GM23338 (cell line): ENCODE measurements around the gene CDK2. TPM values are rescaled to one million over a fixed set of nuclear protein-coding genes. Genes with fewer than 3 reads are reported as not detected.

ENCODE experiments used
- ATAC-seq: fragments of 200-7000 bp; cut with Tn5 transposase; 3 replicates; pipeline ENCODE4 v1.9.1; 2020
- DNase-seq: peaks from one replicate; pipeline ENCODE4 v3.0.0-alpha.2; 2015; ENCODE audit warnings: low spot score
- H2AFZ ChIP-seq: fragments of 200-600 bp; sonication (generic); 2 replicates; pipeline ENCODE4 v1.8.0; 2016; ENCODE audit warnings: antibody characterized with exemption, mild to moderate bottlenecking, moderate library complexity
- H3F3A ChIP-seq: fragments of 200-600 bp; sonication (generic); replicated peaks from 2 replicates; pipeline ENCODE4 v1.8.0; 2017; ENCODE audit warnings: antibody characterized with exemption, mixed run types, low read depth
- H3K27ac ChIP-seq: fragments of 200-600 bp; sonication (generic); 2 replicates; pipeline ENCODE4 v1.6.1; 2016; ENCODE audit warnings: low read depth
- H3K27me3 ChIP-seq: fragments of 200-600 bp; sonication (generic); 2 replicates; pipeline ENCODE4 v1.8.0; 2016; ENCODE audit warnings: mild to moderate bottlenecking, mixed run types, moderate library complexity; ENCODE audit not compliant: insufficient read depth
- H3K36me3 ChIP-seq: fragments of 200-600 bp; sonication (generic); 2 replicates; pipeline ENCODE4 v1.8.0; 2016; ENCODE audit warnings: mild to moderate bottlenecking; ENCODE audit not compliant: insufficient read depth
- H3K4me1 ChIP-seq: fragments of 200-600 bp; sonication (generic); 2 replicates; pipeline ENCODE4 v1.8.0; 2016; ENCODE audit warnings: mild to moderate bottlenecking, moderate library complexity; ENCODE audit not compliant: insufficient read depth
- H3K4me2 ChIP-seq: fragments of 200-600 bp; sonication (generic); 2 replicates; pipeline ENCODE4 v1.7.1; 2017; ENCODE audit warnings: mixed run types
- H3K4me3 ChIP-seq: fragments of 200-600 bp; sonication (generic); 2 replicates; pipeline ENCODE4 v1.6.1; 2016; ENCODE audit warnings: mixed run types
- H3K79me2 ChIP-seq: fragments of 200-600 bp; sonication (generic); replicated peaks from 2 replicates; pipeline ENCODE4 v1.8.0; 2017; ENCODE audit warnings: mild to moderate bottlenecking; ENCODE audit not compliant: insufficient read depth
- H3K9me2 ChIP-seq: fragments of 200-600 bp; sonication (generic); 2 replicates; pipeline ENCODE4 v1.8.0; 2017; ENCODE audit not compliant: insufficient read depth
- H4K20me1 ChIP-seq: fragments of 200-600 bp; sonication (generic); replicated peaks from 2 replicates; pipeline ENCODE4 v1.8.0; 2017; ENCODE audit warnings: mild to moderate bottlenecking; ENCODE audit not compliant: insufficient read depth
- H3K27ac Mint-ChIP-seq: 2 replicates; pipeline ENCODE4 v1.8.0; 2020; ENCODE audit warnings: inconsistent platforms, mild to moderate bottlenecking, moderate library complexity, mixed read lengths
- H3K27me3 Mint-ChIP-seq: 3 replicates; pipeline ENCODE4 v1.8.0; 2022; ENCODE audit warnings: low read depth, mild to moderate bottlenecking, moderate library complexity, mixed read lengths, inconsistent platforms; ENCODE audit not compliant: insufficient read depth, poor library complexity
- H3K36me3 Mint-ChIP-seq: 3 replicates; pipeline ENCODE4 v1.8.0; 2021; ENCODE audit warnings: low read depth, mild to moderate bottlenecking, inconsistent platforms, moderate library complexity, mixed read lengths
- H3K4me1 Mint-ChIP-seq: 3 replicates; pipeline ENCODE4 v1.8.0; 2020; ENCODE audit warnings: mild to moderate bottlenecking, inconsistent platforms, mixed read lengths
- H3K4me3 Mint-ChIP-seq: 3 replicates; pipeline ENCODE4 v1.8.0; 2021; ENCODE audit warnings: moderate library complexity, mild to moderate bottlenecking, inconsistent platforms, mixed read lengths
- H3K9me3 Mint-ChIP-seq: 3 replicates; pipeline ENCODE4 v1.8.0; 2020; ENCODE audit warnings: moderate library complexity, mild to moderate bottlenecking, inconsistent platforms, mixed read lengths
- CREB1 ChIP-seq: fragments of 250-450 bp; sonication (Bioruptor Pico); IDR thresholded peaks from 2 replicates; pipeline ENCODE4 v1.5.0; 2020; ENCODE audit warnings: low read depth, mild to moderate bottlenecking, moderate library complexity
- EZH2phosphoT487 ChIP-seq: fragments of 200-600 bp; sonication (generic); IDR thresholded peaks from one replicate; pipeline ENCODE4 v1.8.1; 2018; ENCODE audit warnings: antibody characterized with exemption; ENCODE audit not compliant: unreplicated experiment
- NANOG ChIP-seq: IDR thresholded peaks from 2 replicates; pipeline ENCODE4 v1.6.1; 2016; ENCODE audit warnings: antibody characterized with exemption, borderline replicate concordance
- STAT1 ChIP-seq: IDR thresholded peaks from one replicate; pipeline ENCODE4 v1.6.1; 2016; ENCODE audit warnings: antibody characterized with exemption; ENCODE audit not compliant: unreplicated experiment
- ZNF114 ChIP-seq: fragments of 250-450 bp; sonication (Bioruptor Pico); IDR thresholded peaks from 2 replicates; pipeline ENCODE4 v1.5.0; 2020; ENCODE audit warnings: mild to moderate bottlenecking, moderate library complexity
- ZNF331 ChIP-seq: fragments of 250-450 bp; sonication (Bioruptor Pico); IDR thresholded peaks from 2 replicates; pipeline ENCODE4 v1.5.0; 2020; ENCODE audit warnings: low read depth, mild to moderate bottlenecking, moderate library complexity
- ZNF462 ChIP-seq: fragments of 250-450 bp; sonication (Bioruptor Pico); IDR thresholded peaks from 2 replicates; pipeline ENCODE4 v1.5.0; 2020; ENCODE audit warnings: mild to moderate bottlenecking, moderate library complexity
- polyA plus RNA-seq: library from polyadenylated mRNA; unstranded; fragments of >200 nt; fragmentation: Nextera tagmentation; extraction: Ambion mirVana; gene quantifications from 2 replicates; pipeline ENCODE4 v1.2.1, GENCODE V29; 2016
- total RNA-seq: library from RNA; depleted of rRNA; stranded (reverse); fragments of >200 nt; shearing (Covaris generic); gene quantifications from 2 replicates; pipeline ENCODE4 v1.2.3, GENCODE V29; 2014

Gene CDK2
- total and polyA plus RNA-seq, 2 experiments from 2014 or later, result 15.2 to 31.0 TPM

- TF ChIP-seq ZNF462 (no peak), ZNF114 (CRISPR knock-in tag) (no peak), NANOG (no peak), EZH2phosphoT487 (no peak), ZNF331 (no peak)
Observed at GRCh38 chr12:55931780-55932550, 34.7 kb upstream of the CDK2 start (continued).

- H3K27ac Mint-ChIP-seq, result no peak overlapping the region
- H3K9me2 ChIP-seq, result no peaks in the 10 kb centered on the region
Observed at GRCh38 chr12:55932551-55932910, 34.1 kb upstream of the CDK2 start.

More at GRCh38 chr12:55932551-55932910, 34.1 kb upstream of the CDK2 start:
- TF ChIP-seq ZNF462 (no peak), CREB1 (peak; percentile 38), STAT1 (no peak)
- Histone ChIP-seq H3K27me3 (peaks cover 43% of the 10 kb centered on the region), H3K4me3 (peak overlapping the region; percentile 75), H2AFZ (peak overlapping the region; percentile 85), H4K20me1 (no peaks in the 10 kb centered on the region), H3K4me1 (peaks cover 42% of the 10 kb centered on the region), H3K79me2 (no peaks in the 10 kb centered on the region), H3K4me2 (peak overlapping the region; percentile 86), H3K27ac (no peak overlapping the region), H3K36me3 (no peaks in the 10 kb centered on the region), H3F3A (peaks cover 6% of the 10 kb centered on the region)
- Mint-ChIP-seq H3K36me3 (no peaks in the 10 kb centered on the region; the same call in 2 of the 3 replicates), H3K4me3 (peak overlapping the region; percentile 81), H3K9me3 (no peaks in the 10 kb centered on the region; the same call in 2 of the 3 replicates), H3K4me1 (peaks cover 28% of the 10 kb centered on the region), H3K27me3 (peaks cover 27% of the 10 kb centered on the region)
- ATAC-seq (no peak), DNase-seq (no peak)
